ENCODE data around the gene MUC12.

MUC12 gene

GRCh38 chr7:100951172-100951571, 18.2 kb upstream of the MUC12 start:
- TF ChIP-seq, protein P1, sequence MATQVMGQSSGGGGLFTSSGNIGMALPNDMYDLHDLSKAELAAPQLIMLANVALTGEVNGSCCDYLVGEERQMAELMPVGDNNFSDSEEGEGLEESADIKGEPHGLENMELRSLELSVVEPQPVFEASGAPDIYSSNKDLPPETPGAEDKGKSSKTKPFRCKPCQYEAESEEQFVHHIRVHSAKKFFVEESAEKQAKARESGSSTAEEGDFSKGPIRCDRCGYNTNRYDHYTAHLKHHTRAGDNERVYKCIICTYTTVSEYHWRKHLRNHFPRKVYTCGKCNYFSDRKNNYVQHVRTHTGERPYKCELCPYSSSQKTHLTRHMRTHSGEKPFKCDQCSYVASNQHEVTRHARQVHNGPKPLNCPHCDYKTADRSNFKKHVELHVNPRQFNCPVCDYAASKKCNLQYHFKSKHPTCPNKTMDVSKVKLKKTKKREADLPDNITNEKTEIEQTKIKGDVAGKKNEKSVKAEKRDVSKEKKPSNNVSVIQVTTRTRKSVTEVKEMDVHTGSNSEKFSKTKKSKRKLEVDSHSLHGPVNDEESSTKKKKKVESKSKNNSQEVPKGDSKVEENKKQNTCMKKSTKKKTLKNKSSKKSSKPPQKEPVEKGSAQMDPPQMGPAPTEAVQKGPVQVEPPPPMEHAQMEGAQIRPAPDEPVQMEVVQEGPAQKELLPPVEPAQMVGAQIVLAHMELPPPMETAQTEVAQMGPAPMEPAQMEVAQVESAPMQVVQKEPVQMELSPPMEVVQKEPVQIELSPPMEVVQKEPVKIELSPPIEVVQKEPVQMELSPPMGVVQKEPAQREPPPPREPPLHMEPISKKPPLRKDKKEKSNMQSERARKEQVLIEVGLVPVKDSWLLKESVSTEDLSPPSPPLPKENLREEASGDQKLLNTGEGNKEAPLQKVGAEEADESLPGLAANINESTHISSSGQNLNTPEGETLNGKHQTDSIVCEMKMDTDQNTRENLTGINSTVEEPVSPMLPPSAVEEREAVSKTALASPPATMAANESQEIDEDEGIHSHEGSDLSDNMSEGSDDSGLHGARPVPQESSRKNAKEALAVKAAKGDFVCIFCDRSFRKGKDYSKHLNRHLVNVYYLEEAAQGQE (IDR thresholded peaks at IDR 0.05; ENCODE audit: insufficient replicate concordance, low read depth): no peak
- TF ChIP-seq GABPA (IDR thresholded peaks at IDR 0.05; ENCODE audit: low read depth): no peak
- no peak for TF ChIP-seq SPI1 (IDR thresholded peaks at IDR 0.05; ENCODE audit: borderline replicate concordance, low read depth)
- no peak for TF ChIP-seq POLR2AphosphoS5 (IDR thresholded peaks at IDR 0.05; ENCODE audit: low read depth)
- no peak for TF ChIP-seq CTCF (IDR thresholded peaks at IDR 0.05; ENCODE audit: insufficient read depth, low read length)
- peaks cover 24% of the 10 kb centered on the region for H3K27me3 ChIP-seq (ENCODE audit: insufficient read depth, poor library complexity, severe bottlenecking)
- no peak for DNase-seq (ENCODE audit: low read depth in 1 of 2, low spot score in 1 of 2)
- H3K4me3 ChIP-seq (replicated peaks; ENCODE audit: insufficient read depth, low read length): no peak overlapping the region
- no peak overlapping the region for H3K27ac ChIP-seq (replicated peaks)

DNA sequence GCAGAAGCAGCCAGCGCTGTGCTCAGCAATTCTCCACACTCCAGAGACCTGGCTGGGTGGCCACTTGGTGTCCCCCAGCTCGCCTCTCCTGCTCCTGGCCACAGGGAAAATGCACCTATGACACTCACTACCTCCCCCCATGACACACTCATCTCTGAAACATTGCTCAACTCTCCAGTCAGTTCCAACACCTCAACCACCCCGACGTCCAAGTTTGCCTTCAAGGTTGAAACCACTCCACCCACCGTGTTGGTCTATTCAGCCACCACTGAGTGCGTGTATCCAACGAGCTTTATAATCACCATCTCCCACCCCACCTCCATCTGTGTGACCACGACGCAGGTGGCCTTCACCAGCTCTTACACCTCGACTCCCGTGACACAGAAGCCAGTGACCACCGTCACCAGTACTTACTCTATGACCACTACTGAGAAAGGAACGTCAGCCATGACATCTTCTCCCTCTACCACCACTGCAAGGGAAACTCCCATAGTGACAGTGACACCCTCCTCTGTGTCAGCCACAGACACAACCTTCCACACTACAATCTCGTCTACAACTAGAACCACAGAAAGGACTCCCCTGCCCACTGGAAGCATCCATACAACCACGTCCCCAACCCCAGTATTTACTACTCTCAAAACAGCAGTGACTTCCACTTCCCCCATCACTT, 17.3 kb upstream of the MUC12 start:
- DNase-seq (ENCODE audit: low read depth in 1 of 2, low spot score in 1 of 2): no peak
- Histone ChIP-seq H3K27me3 (ENCODE audit: insufficient read depth, poor library complexity, severe bottlenecking) (peaks cover 24% of the 10 kb centered on the region), H3K27ac (replicated peaks) (no peak overlapping the region), H3K4me3 (replicated peaks; ENCODE audit: insufficient read depth, low read length) (no peak overlapping the region)
- TF ChIP-seq, protein P1 (IDR thresholded peaks at IDR 0.05; ENCODE audit: insufficient replicate concordance, low read depth): no peak
- no peak for TF ChIP-seq GABPA (IDR thresholded peaks at IDR 0.05; ENCODE audit: low read depth)
- TF ChIP-seq CTCF (IDR thresholded peaks at IDR 0.05; ENCODE audit: insufficient read depth, low read length): no peak
- no peak for TF ChIP-seq POLR2AphosphoS5 (IDR thresholded peaks at IDR 0.05; ENCODE audit: low read depth)
- no peak for TF ChIP-seq SPI1 (IDR thresholded peaks at IDR 0.05; ENCODE audit: borderline replicate concordance, low read depth)

DNA sequence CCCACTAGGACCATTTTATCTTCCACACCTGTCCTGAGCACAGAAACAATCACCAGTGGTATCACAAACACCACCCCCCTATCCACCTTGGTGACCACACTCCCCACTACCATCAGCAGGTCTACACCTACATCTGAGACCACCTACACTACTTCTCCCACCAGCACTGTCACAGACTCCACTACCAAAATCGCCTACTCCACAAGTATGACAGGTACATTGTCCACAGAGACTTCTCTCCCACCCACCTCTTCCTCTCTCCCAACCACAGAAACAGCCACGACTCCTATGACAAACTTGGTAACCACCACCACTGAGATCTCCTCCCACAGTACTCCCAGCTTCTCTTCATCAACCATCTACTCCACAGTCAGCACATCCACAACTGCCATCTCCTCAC, 16.7 kb upstream of the MUC12 start:
- Histone ChIP-seq H3K27me3 (ENCODE audit: insufficient read depth, poor library complexity, severe bottlenecking) (peaks cover 24% of the 10 kb centered on the region), H3K4me3 (replicated peaks; ENCODE audit: insufficient read depth, low read length) (no peak overlapping the region), H3K27ac (replicated peaks) (no peak overlapping the region)
- TF ChIP-seq CTCF (IDR thresholded peaks at IDR 0.05; ENCODE audit: insufficient read depth, low read length) (no peak), SPI1 (IDR thresholded peaks at IDR 0.05; ENCODE audit: borderline replicate concordance, low read depth) (no peak), POLR2AphosphoS5 (IDR thresholded peaks at IDR 0.05; ENCODE audit: low read depth) (no peak)
- TF ChIP-seq, protein P1 (IDR thresholded peaks at IDR 0.05; ENCODE audit: insufficient replicate concordance, low read depth): no peak
- DNase-seq (ENCODE audit: low read depth in 1 of 2, low spot score in 1 of 2): no peak

All from HL-60 (cell line).